GM12891 (cell line): ENCODE results near the gene MRNIP.

Source experiments
- POLR2A ChIP-seq: IDR thresholded peaks from 2 replicates; pipeline ENCODE4 v1.6.1; 2011; ENCODE audit warnings: low read depth, low read length, control low read depth
- POLR2AphosphoS5 ChIP-seq: IDR thresholded peaks from 2 replicates; pipeline ENCODE4 v1.6.1; 2011; ENCODE audit warnings: low read depth, low read length, control low read depth
- TAF1 ChIP-seq: IDR thresholded peaks from 2 replicates; pipeline ENCODE4 v1.6.1; 2011; ENCODE audit warnings: low read depth, low read length, control low read depth

- TF ChIP-seq POLR2A, result no peak; the same call in 1 of the 2 replicates
- TF ChIP-seq TAF1, result no peak
- TF ChIP-seq POLR2AphosphoS5, result peak; percentile 38; the same call in 1 of the 2 replicates
Measured at GRCh38 chr5:179823937-179824744, 34.5 kb downstream of the MRNIP start.
